ENCODE results near the gene PNLDC1. TPM values are rescaled to one million over a fixed set of nuclear protein-coding genes. Genes with fewer than 3 reads are reported as not detected.

PNLDC1 gene
- total and polyA plus RNA-seq, 7 donors: 0.09 to 0.49 (median 0.17) TPM; not detected in 2

DNA sequence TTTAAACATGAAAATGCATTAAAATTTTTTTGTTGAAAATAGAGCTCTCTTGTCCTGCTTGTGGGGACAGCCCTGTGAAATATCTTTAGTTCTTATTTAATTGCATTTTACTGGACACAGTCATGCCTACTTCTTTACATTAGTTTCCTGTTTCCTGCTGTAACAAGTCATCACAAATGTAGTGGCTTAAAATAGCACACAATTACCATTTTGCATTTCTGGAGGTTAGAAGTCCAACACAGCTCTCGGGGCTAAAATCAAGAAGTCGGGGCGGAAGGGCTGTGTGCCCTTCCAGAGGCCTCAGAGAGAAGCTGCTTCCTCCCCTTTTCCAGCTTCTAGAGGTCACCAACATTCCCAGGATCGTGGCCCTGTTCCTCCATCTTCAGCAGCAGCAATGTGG lies 29.4 kb downstream of the PNLDC1 start:
- TF ChIP-seq, protein P1, sequence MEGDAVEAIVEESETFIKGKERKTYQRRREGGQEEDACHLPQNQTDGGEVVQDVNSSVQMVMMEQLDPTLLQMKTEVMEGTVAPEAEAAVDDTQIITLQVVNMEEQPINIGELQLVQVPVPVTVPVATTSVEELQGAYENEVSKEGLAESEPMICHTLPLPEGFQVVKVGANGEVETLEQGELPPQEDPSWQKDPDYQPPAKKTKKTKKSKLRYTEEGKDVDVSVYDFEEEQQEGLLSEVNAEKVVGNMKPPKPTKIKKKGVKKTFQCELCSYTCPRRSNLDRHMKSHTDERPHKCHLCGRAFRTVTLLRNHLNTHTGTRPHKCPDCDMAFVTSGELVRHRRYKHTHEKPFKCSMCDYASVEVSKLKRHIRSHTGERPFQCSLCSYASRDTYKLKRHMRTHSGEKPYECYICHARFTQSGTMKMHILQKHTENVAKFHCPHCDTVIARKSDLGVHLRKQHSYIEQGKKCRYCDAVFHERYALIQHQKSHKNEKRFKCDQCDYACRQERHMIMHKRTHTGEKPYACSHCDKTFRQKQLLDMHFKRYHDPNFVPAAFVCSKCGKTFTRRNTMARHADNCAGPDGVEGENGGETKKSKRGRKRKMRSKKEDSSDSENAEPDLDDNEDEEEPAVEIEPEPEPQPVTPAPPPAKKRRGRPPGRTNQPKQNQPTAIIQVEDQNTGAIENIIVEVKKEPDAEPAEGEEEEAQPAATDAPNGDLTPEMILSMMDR (IDR thresholded peaks at IDR 0.05): no peak
- DNase-seq (no peak), ATAC-seq (no peak)
- WGBS, 3 donors: 61 to 76% (median 64%) methylated on average over 4 of the region's 4 CpGs
- Histone ChIP-seq H3K4me3 (no peak overlapping the region), H3K9me3 (no peaks in the 10 kb centered on the region), H3K27me3 (ENCODE audit: insufficient read depth in 3 of 3, low read length in 2 of 3) (no peaks in the 10 kb centered on the region), H3K27ac (no peak overlapping the region), H3K36me3 (ENCODE audit: insufficient read depth in 1 of 2, low read depth in 1 of 2) (no peaks in the 10 kb centered on the region), H3K4me1 (peaks cover 7% of the 10 kb centered on the region)
- intact Hi-C loops (cut with DNase I): no loop called here

DNA sequence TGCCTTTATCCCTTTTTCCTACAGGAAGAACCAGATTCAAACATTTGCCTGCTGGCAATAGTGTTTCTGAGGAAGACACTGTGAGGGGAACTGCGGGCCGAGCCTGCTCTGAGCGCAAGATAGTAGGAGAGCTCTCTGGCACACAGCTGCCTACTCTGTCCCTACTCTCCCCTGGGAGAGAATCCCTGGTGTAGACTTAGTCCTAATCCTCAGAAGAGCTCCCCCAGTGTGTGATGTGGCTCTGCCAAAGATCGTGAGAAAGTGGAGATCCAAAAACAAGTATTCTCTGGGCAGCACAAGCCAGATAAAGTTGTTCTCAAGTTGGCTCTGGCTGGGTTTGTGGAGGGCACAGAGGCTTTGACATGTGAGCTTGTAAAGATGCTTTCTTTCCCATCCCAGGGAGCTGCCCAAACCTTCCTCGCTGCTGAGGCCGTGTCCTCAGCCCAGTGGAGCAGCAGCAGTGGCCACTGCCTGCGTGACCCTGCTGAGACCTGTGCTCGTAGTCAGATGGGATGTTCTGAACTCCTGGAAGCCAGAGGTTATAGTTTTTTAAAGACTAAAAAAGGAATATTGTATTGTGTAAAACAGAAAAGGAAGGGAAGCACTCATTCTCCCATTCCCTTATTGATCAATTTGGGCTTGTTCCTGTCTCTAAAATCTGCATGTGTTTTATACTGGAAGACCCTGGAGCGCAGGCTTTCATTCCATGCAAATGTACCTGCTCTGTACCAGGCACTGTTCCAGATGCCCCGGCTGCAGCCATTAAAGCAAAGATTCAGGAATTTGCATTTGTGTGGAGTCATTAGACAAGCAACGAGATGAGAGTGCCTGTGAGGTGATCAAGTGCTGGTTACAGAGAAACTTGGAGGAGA lies 30.7 kb downstream of the PNLDC1 start:
- Histone ChIP-seq H3K36me3 (ENCODE audit: insufficient read depth in 1 of 2, low read depth in 1 of 2) (no peaks in the 10 kb centered on the region), H3K4me3 (no peak overlapping the region), H3K27ac (no peak overlapping the region), H3K9me3 (no peaks in the 10 kb centered on the region), H3K4me1 (peaks cover 7% of the 10 kb centered on the region), H3K27me3 (ENCODE audit: insufficient read depth in 3 of 3, low read length in 2 of 3) (no peaks in the 10 kb centered on the region)
- ATAC-seq (no peak), DNase-seq (no peak)
- TF ChIP-seq, protein P1 (IDR thresholded peaks at IDR 0.05): no peak
- 54 to 61% (median 59%) methylated on average over 11 of the region's 11 CpGs for WGBS, 3 donors
- intact Hi-C loops (cut with DNase I): no loop called here

DNA sequence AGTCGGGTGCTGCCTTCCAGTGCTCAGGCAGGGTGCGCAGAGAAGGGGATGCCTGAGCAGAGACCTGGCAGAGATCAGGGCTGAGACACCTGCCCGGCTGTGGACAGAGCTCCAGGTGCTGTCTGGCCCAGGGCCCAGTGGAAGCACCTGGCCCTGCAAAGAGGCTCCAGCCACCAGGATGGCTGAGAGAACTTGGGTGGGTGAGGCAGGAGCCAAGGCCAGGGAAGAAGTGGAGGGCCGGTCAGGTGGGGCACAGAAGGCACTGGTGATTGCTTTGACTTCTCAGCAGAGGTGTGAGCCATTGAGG lies 31.2 kb downstream of the PNLDC1 start:
- Histone ChIP-seq H3K4me3 (no peak overlapping the region), H3K4me1 (peaks cover 7% of the 10 kb centered on the region), H3K9me3 (no peaks in the 10 kb centered on the region), H3K36me3 (ENCODE audit: insufficient read depth in 1 of 2, low read depth in 1 of 2) (no peaks in the 10 kb centered on the region), H3K27ac (no peak overlapping the region), H3K27me3 (ENCODE audit: insufficient read depth in 3 of 3, low read length in 2 of 3) (no peaks in the 10 kb centered on the region)
- no peak for ATAC-seq
- TF ChIP-seq, protein P1 (IDR thresholded peaks at IDR 0.05): no peak
- intact Hi-C loops (cut with DNase I): no loop called here
- no peak for DNase-seq
- 77 to 85% (median 84%) methylated on average over 4 of the region's 4 CpGs for WGBS, 3 donors

DNA sequence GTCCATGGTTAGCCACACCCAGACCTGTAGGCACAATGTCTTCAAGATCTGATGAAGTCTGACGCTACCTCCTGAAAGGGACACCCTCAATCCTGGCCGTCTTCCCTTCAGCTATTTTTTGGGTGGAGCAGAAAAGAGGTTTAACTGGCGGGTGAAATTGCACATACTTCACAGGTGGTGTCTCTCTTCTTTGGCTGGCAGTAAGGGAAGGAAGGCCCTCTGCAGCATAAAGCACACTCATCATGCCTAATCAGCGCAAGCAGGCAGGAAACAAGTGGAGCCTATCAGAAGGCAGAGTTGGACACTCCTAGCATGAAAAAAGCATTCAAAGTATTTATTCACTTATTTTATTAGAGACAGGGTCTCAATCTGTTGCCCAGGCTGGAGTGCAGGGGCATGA lies 32.9 kb downstream of the PNLDC1 start:
- Histone ChIP-seq H3K27ac (no peak overlapping the region), H3K4me1 (peaks cover 2% of the 10 kb centered on the region), H3K27me3 (ENCODE audit: insufficient read depth in 3 of 3, low read length in 2 of 3) (no peaks in the 10 kb centered on the region), H3K36me3 (ENCODE audit: insufficient read depth in 1 of 2, low read depth in 1 of 2) (no peaks in the 10 kb centered on the region), H3K4me3 (no peak overlapping the region), H3K9me3 (no peaks in the 10 kb centered on the region)
- DNase-seq: no peak
- TF ChIP-seq, protein P1 (IDR thresholded peaks at IDR 0.05): no peak
- intact Hi-C loops (cut with DNase I): no loop called here
- 72 to 76% (median 75%) methylated on average over 4 of the region's 4 CpGs for WGBS, 3 donors
- no peak for ATAC-seq

DNA sequence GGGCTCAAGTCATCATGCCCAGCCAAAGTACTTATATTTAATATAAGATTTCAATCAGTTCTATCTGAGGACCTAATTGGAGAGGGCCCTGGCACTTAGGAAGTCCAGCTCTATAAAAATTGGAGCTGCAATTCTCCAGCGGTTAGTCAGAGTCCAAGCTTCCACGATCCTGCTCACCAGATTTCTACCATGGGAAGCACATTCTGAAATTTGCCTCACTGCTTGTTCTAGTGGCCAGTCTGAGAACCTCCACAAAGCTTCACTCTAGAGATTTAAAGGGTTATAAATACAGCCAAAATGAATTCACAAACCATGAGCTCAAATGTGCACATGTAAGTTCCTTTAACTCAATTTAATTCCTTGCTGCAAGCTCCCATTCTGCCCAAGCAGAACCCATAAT lies 33.5 kb downstream of the PNLDC1 start:
- no peaks in the 10 kb centered on the region for H3K9me3 ChIP-seq
- ATAC-seq: no peak

More for the DNA sequence above, 33.5 kb downstream of the PNLDC1 start:
- Histone ChIP-seq H3K4me3 (no peak overlapping the region), H3K27me3 (ENCODE audit: insufficient read depth in 3 of 3, low read length in 2 of 3) (no peaks in the 10 kb centered on the region), H3K27ac (no peak overlapping the region), H3K36me3 (ENCODE audit: insufficient read depth in 1 of 2, low read depth in 1 of 2) (no peaks in the 10 kb centered on the region), H3K4me1 (no peaks in the 10 kb centered on the region)
- 48 to 68% (median 64%) methylated on average over 2 of the region's 2 CpGs for WGBS, 3 donors
- intact Hi-C loops (cut with DNase I): no loop called here
- no peak for DNase-seq
- TF ChIP-seq, protein P1 (IDR thresholded peaks at IDR 0.05): no peak

All from psoas muscle (tissue), 8 donors.